CD14-positive monocyte (primary cell): ENCODE results near the gene IL31. TPM values are rescaled to one million over a fixed set of nuclear protein-coding genes. Genes with fewer than 3 reads are reported as not detected.

Source experiments
- DNase-seq, 3 donors: peaks; one replicate each; pipeline ENCODE4 v3.0.0-alpha.2; 2011 to 2022
- H2AFZ ChIP-seq: 2 replicates; pipeline ENCODE4 v1.6.0; 2012; ENCODE audit warnings: mild to moderate bottlenecking, low read depth, low read length, inconsistent platforms; ENCODE audit not compliant: insufficient read depth, poor library complexity, severe bottlenecking
- H3K27ac ChIP-seq, 2 donors: 1 replicate in 1 of 2; 2 replicates in 1 of 2; pipeline ENCODE4 v1.5.1; 2012 to 2013; ENCODE audit warnings: low read length in 2 of 2, control low read depth in 1 of 2, inconsistent platforms in 1 of 2, low read depth in 1 of 2, mild to moderate bottlenecking in 1 of 2
- H3K27me3 ChIP-seq, 2 donors: one replicate each; pipeline versions ENCODE4 v1.6.0 to v1.6.1; 2011 to 2013; ENCODE audit warnings: low read length in 2 of 2; ENCODE audit not compliant: control insufficient read depth in 2 of 2, insufficient read depth in 2 of 2
- H3K36me3 ChIP-seq, 2 donors: replicated peaks in 1 of 2; 1 replicate in 1 of 2; 2 replicates in 1 of 2; pipeline versions ENCODE4 v1.5.1 to v1.6.1; 2012 to 2013; ENCODE audit warnings: low read length in 2 of 2, control low read depth in 1 of 2, inconsistent platforms in 1 of 2, mild to moderate bottlenecking in 1 of 2; ENCODE audit not compliant: insufficient read depth in 2 of 2, control insufficient read depth in 1 of 2
- H3K4me1 ChIP-seq, 2 donors: 1 replicate in 1 of 2; 2 replicates in 1 of 2; pipeline versions ENCODE4 v1.5.1 to v1.6.1; 2012 to 2013; ENCODE audit warnings: low read length in 2 of 2, control low read depth in 1 of 2, inconsistent platforms in 1 of 2, mild to moderate bottlenecking in 1 of 2, moderate library complexity in 1 of 2; ENCODE audit not compliant: insufficient read depth in 2 of 2, control insufficient read depth in 1 of 2
- H3K4me2 ChIP-seq: replicated peaks from 2 replicates; pipeline ENCODE3; 2012; ENCODE audit warnings: low read length, moderate library complexity, mild to moderate bottlenecking; ENCODE audit not compliant: poor library complexity, severe bottlenecking; ENCODE audit errors: extremely low read depth
- H3K4me3 ChIP-seq, 3 experiments: fragments of 200-600 bp in 1 of 3; sonication (generic) in 1 of 3; replicated peaks in 1 of 3; 1 replicate in 2 of 3; 2 replicates in 1 of 3; pipeline ENCODE4 v1.5.1; 2011 to 2013; ENCODE audit warnings: low read length in 3 of 3, mild to moderate bottlenecking in 3 of 3, control low read depth in 2 of 3, low read depth in 2 of 3, inconsistent platforms in 1 of 3, moderate library complexity in 1 of 3
- H3K79me2 ChIP-seq: 2 replicates; pipeline ENCODE4 v1.6.0; 2012; ENCODE audit warnings: mild to moderate bottlenecking, control low read depth, inconsistent platforms, low read length, moderate library complexity; ENCODE audit not compliant: insufficient read depth
- H3K9ac ChIP-seq: 2 replicates; pipeline ENCODE4 v1.6.0; 2017; ENCODE audit warnings: low read length, mild to moderate bottlenecking; ENCODE audit not compliant: insufficient read depth, poor library complexity, severe bottlenecking
- H3K9me3 ChIP-seq, 2 donors: replicated peaks in 1 of 2; 1 replicate in 1 of 2; 2 replicates in 1 of 2; pipeline versions ENCODE4 v1.5.1 to v1.6.1; 2012 to 2013; ENCODE audit warnings: low read length in 2 of 2, control low read depth in 1 of 2; ENCODE audit not compliant: control insufficient read depth in 1 of 2, insufficient read depth in 1 of 2
- H4K20me1 ChIP-seq: 2 replicates; pipeline ENCODE4 v1.6.0; 2012; ENCODE audit warnings: mild to moderate bottlenecking, low read length, control low read depth, moderate library complexity; ENCODE audit not compliant: insufficient read depth
- H3K27ac Mint-ChIP-seq, 7 donors: one replicate each; pipeline ENCODE4 v1.8.0; 2020; ENCODE audit warnings: mild to moderate bottlenecking in 7 of 7, mixed read lengths in 7 of 7, moderate library complexity in 6 of 7, inconsistent platforms in 2 of 7
- H3K27me3 Mint-ChIP-seq, 3 donors: one replicate each; pipeline ENCODE4 v1.8.0; 2021 to 2022; ENCODE audit warnings: low read depth in 3 of 3, mild to moderate bottlenecking in 3 of 3, mixed read lengths in 3 of 3, moderate library complexity in 3 of 3, inconsistent platforms in 1 of 3
- H3K36me3 Mint-ChIP-seq, 2 donors: one replicate each; pipeline ENCODE4 v1.8.0; 2020; ENCODE audit warnings: mixed read lengths in 2 of 2, inconsistent platforms in 1 of 2, mild to moderate bottlenecking in 1 of 2
- H3K4me1 Mint-ChIP-seq: one replicate; pipeline ENCODE4 v1.8.0; 2020; ENCODE audit warnings: mild to moderate bottlenecking, mixed read lengths
- H3K4me3 Mint-ChIP-seq, 2 donors: one replicate each; pipeline ENCODE4 v1.8.0; 2020; ENCODE audit warnings: mild to moderate bottlenecking in 2 of 2, mixed read lengths in 2 of 2, moderate library complexity in 1 of 2
- H3K9me3 Mint-ChIP-seq, 7 donors: one replicate each; pipeline ENCODE4 v1.8.0; 2020 to 2022; ENCODE audit warnings: mixed read lengths in 7 of 7, mild to moderate bottlenecking in 6 of 7, moderate library complexity in 6 of 7, inconsistent platforms in 2 of 7
- CTCF ChIP-seq: fragments of 200-600 bp; IDR thresholded peaks from one replicate; pipeline ENCODE4 v1.8.0; 2022; ENCODE audit warnings: antibody characterized with exemption, mild to moderate bottlenecking
- WGBS: methylation state at CpG from one replicate; pipeline ENCODE4 v1.1.5; 2013; ENCODE audit warnings: missing lambda C conversion rate; ENCODE audit not compliant: insufficient coverage; 5-methylcytosine and 5-hydroxymethylcytosine counted together
- intact Hi-C, 2 donors: fragments of 100-400 bp; cut with micrococcal nuclease; formaldehyde crosslinking; loops; one replicate each; pipeline versions ENCODE4 v1.15.0 to v1.15.1; 2023
- polyA plus RNA-seq, 3 donors: library from polyadenylated mRNA; depleted of rRNA in 1 of 3; unstranded in 2 of 3; stranded (reverse) in 1 of 3; fragments of 300-500 nt in 2 of 3; fragments of >200 nt in 1 of 3; fragmentation: Illumina TruSeq in 2 of 3; gene quantifications; 1 replicate in 2 of 3; 2 replicates in 1 of 3; pipeline ENCODE4 v1.2.3, GENCODE V29; 2012 to 2021

IL31 gene
- polyA plus RNA-seq, 3 donors = not detected

- H3K27me3 ChIP-seq = no peaks in the 10 kb centered on the region
- peaks cover 75 to 96% of the 10 kb centered on the region in 2 donors for H3K36me3 ChIP-seq
- H3K27ac ChIP-seq = no peak overlapping the region
- H3K4me1 ChIP-seq = no peaks in the 10 kb centered on the region
- Mint-ChIP-seq H3K4me3 (no peak overlapping the region), H3K27ac (no peak overlapping the region), H3K9me3 (no peaks in the 10 kb centered on the region), H3K4me1 (no peaks in the 10 kb centered on the region), H3K27me3 (peaks cover 0 to 3% (median 0%) of the 10 kb centered on the region in 3 donors), H3K36me3 (peaks cover 69 to 98% of the 10 kb centered on the region in 2 donors)
- intact Hi-C loops = no loop called here
- peaks cover 5% of the 10 kb centered on the region for H3K79me2 ChIP-seq
- H3K4me3 ChIP-seq = no peak overlapping the region
- no peak for TF ChIP-seq CTCF
- H4K20me1 ChIP-seq = peaks cover 19% of the 10 kb centered on the region
- DNase-seq = no peak
- H2AFZ ChIP-seq = no peak overlapping the region
- no peaks in the 10 kb centered on the region for H3K9me3 ChIP-seq
- WGBS = 100% methylated on average over 3 of the region's 5 CpGs
- no peak overlapping the region for H3K4me2 ChIP-seq
- no peak overlapping the region for H3K9ac ChIP-seq
Measured at GRCh38 chr12:122215771-122216170, 41.8 kb upstream of the IL31 start.

DNA sequence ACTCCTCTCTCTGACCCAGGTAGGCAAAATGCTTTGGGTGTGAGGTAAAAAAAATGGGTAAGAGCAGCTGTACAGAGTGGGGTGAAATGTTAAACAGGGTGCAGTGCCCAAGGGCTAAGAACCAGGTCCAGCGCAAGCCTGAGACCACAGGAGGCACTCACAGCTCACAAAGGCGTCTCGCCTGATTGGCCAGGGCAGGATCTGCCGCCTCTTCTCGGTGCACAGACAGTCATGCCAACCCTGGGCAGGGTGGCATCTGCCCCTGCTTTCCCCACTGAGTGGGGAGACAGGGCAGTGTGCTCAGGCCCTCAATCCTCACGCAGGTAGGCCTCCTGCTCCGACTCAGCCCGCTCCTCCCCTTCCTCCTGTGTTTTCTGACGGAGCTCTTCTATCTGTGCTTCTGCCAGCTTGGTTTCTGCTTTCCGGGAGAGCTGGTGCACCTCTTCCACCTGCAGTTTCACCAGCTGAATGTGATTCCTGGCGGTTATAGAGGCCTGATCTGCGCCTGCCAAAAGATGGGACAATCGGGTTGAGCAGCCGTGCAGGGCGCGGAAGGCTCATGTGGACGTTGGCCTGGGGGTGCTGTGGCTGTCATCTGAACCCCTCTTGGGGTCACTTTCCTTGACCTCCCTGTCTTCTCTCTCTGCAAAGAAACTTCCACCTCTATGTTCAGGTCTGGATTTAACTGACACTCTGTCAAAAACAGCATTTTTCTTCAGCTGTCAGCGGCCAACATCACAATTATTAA lies 34.2 kb upstream of the IL31 start:
- H3K4me1 Mint-ChIP-seq = peaks cover 16% of the 10 kb centered on the region
- intact Hi-C loops = no loop called here
- H3K9ac ChIP-seq = no peak overlapping the region
- TF ChIP-seq CTCF = no peak
- H3K4me1 ChIP-seq = peaks cover 8 to 22% of the 10 kb centered on the region in 2 donors
- H3K36me3 ChIP-seq = peaks cover 50 to 66% of the 10 kb centered on the region in 2 donors
- H3K9me3 Mint-ChIP-seq = peaks cover 0 to 11% (median 3%) of the 10 kb centered on the region in 7 donors
- 96% methylated on average over 18 of the region's 18 CpGs for WGBS
- H3K9me3 ChIP-seq = peaks cover 0 to 13% of the 10 kb centered on the region in 2 donors
- H3K79me2 ChIP-seq = no peaks in the 10 kb centered on the region
- H3K4me3 Mint-ChIP-seq = no peak overlapping the region
- H2AFZ ChIP-seq = no peak overlapping the region
- peaks cover 51 to 65% of the 10 kb centered on the region in 2 donors for H3K36me3 Mint-ChIP-seq
- no peak overlapping the region for H3K27ac ChIP-seq
- no peak for DNase-seq
- peaks cover 12% of the 10 kb centered on the region for H4K20me1 ChIP-seq
- H3K27me3 Mint-ChIP-seq = peaks cover 18 to 30% (median 26%) of the 10 kb centered on the region in 3 donors
- H3K4me2 ChIP-seq = no peak overlapping the region
- H3K4me3 ChIP-seq = no peak overlapping the region
- peaks cover 16 to 26% of the 10 kb centered on the region in 2 donors for H3K27me3 ChIP-seq
- H3K27ac Mint-ChIP-seq = no peak overlapping the region
